OCI-LY3 (cell line): Measurements from ENCODE around the gene SERINC1.

Experiments used
- CTCF ChIP-seq: fragments of 200-600, 300-600 bp; sonication (generic); IDR thresholded peaks from 2 replicates; pipeline ENCODE4 v1.5.1; 2014; ENCODE audit warnings: antibody characterized with exemption, low read length, low read depth
- EZH2phosphoT487 ChIP-seq: fragments of 200-600 bp; shearing (Covaris generic); IDR thresholded peaks from 2 replicates; pipeline ENCODE4 v1.6.1; 2018; ENCODE audit warnings: antibody characterized with exemption, mixed run types, low read depth

- TF ChIP-seq CTCF (no peak), EZH2phosphoT487 (no peak)
Measured at GRCh38 chr6:122408240-122408639, 63.4 kb downstream of the SERINC1 start.
